SU-DHL-6 (cell line): ENCODE results near the gene MDM1.

Experiments
- H2AFZ ChIP-seq: fragments of 200-600 bp; sonication (generic); 2 replicates; pipeline ENCODE4 v1.6.1; 2014; ENCODE audit warnings: low read depth, mild to moderate bottlenecking, moderate library complexity, mixed read lengths, antibody characterized with exemption, low read length; ENCODE audit not compliant: severe bottlenecking
- H3F3A ChIP-seq: fragments of 200-600 bp; shearing (Covaris generic); 2 replicates; pipeline ENCODE4 v1.6.0; 2016; ENCODE audit warnings: antibody characterized with exemption, mild to moderate bottlenecking; ENCODE audit not compliant: insufficient read depth
- H3K27ac ChIP-seq: fragments of 200-600 bp; sonication (generic); 2 replicates; pipeline ENCODE4 v1.5.1; 2016; ENCODE audit warnings: low read depth, mild to moderate bottlenecking, low read length, moderate library complexity, mixed read lengths
- H3K27me3 ChIP-seq: fragments of 200-600 bp; sonication (generic), shearing (Covaris generic); 2 replicates; pipeline ENCODE4 v1.6.0; 2014; ENCODE audit warnings: mild to moderate bottlenecking, low read length
- H3K36me3 ChIP-seq: fragments of 200-600 bp; sonication (generic); 2 replicates; pipeline ENCODE4 v1.6.1; 2014; ENCODE audit warnings: mild to moderate bottlenecking, low read length, mixed read lengths
- H3K4me2 ChIP-seq: fragments of 300-600, 200-600 bp; shearing (Covaris generic), sonication (generic); 2 replicates; pipeline ENCODE4 v1.6.0; 2014; ENCODE audit warnings: low read length, low read depth, mild to moderate bottlenecking; ENCODE audit not compliant: poor library complexity, severe bottlenecking
- H3K4me3 ChIP-seq: fragments of 200-600 bp; sonication (generic); 2 replicates; pipeline ENCODE4 v1.5.1; 2014; ENCODE audit warnings: antibody characterized with exemption, low read length, mild to moderate bottlenecking, mixed read lengths; ENCODE audit not compliant: insufficient read depth, poor library complexity, severe bottlenecking
- H3K79me2 ChIP-seq: fragments of 200-600 bp; sonication (generic); 2 replicates; pipeline ENCODE4 v1.6.1; 2014; ENCODE audit warnings: mild to moderate bottlenecking, low read length, moderate library complexity; ENCODE audit not compliant: insufficient read depth
- H3K9ac ChIP-seq: fragments of 200-600 bp; sonication (generic); 2 replicates; pipeline ENCODE4 v1.7.0; 2014; ENCODE audit warnings: mild to moderate bottlenecking, low read length
- H3K9me2 ChIP-seq: fragments of 200-600 bp; sonication (generic); replicated peaks from 2 replicates; pipeline ENCODE4 v1.6.1; 2014; ENCODE audit warnings: low read length; ENCODE audit not compliant: insufficient read depth
- H3K9me3 ChIP-seq: fragments of 200-600 bp; sonication (generic); 2 replicates; pipeline ENCODE4 v1.6.1; 2014; ENCODE audit warnings: low read length, mixed read lengths; ENCODE audit not compliant: insufficient read depth
- H4K20me1 ChIP-seq: fragments of 200-600 bp; sonication (generic); 2 replicates; pipeline ENCODE4 v1.6.1; 2014; ENCODE audit warnings: low read depth, mild to moderate bottlenecking, antibody characterized with exemption, low read length, moderate library complexity, mixed read lengths
- EZH2phosphoT487 ChIP-seq: fragments of 200-600 bp; sonication (generic), shearing (Covaris generic); conservative IDR thresholded peaks from 2 replicates; pipeline ENCODE4 v1.6.1; 2018; ENCODE audit warnings: mild to moderate bottlenecking, antibody characterized with exemption, low read length, moderate library complexity, mixed read lengths
- TF ChIP-seq, protein P1 (sequence below): fragments of 200-600 bp; sonication (generic); IDR thresholded peaks from one replicate; pipeline ENCODE4 v1.5.1; 2017; ENCODE audit warnings: antibody characterized with exemption, mild to moderate bottlenecking, low read length, moderate library complexity; ENCODE audit not compliant: insufficient read depth, poor library complexity, severe bottlenecking

MDM1 gene

GRCh38 chr12:68270358-68270757 is 61.8 kb downstream of the MDM1 start:
- H3K9ac ChIP-seq: no peak overlapping the region
- no peaks in the 10 kb centered on the region for H3K36me3 ChIP-seq
- no peaks in the 10 kb centered on the region for H3K27me3 ChIP-seq
- no peaks in the 10 kb centered on the region for H3K9me3 ChIP-seq
- H3F3A ChIP-seq: no peaks in the 10 kb centered on the region
- no peak overlapping the region for H3K27ac ChIP-seq
- TF ChIP-seq EZH2phosphoT487: no peak
- TF ChIP-seq, protein P1, sequence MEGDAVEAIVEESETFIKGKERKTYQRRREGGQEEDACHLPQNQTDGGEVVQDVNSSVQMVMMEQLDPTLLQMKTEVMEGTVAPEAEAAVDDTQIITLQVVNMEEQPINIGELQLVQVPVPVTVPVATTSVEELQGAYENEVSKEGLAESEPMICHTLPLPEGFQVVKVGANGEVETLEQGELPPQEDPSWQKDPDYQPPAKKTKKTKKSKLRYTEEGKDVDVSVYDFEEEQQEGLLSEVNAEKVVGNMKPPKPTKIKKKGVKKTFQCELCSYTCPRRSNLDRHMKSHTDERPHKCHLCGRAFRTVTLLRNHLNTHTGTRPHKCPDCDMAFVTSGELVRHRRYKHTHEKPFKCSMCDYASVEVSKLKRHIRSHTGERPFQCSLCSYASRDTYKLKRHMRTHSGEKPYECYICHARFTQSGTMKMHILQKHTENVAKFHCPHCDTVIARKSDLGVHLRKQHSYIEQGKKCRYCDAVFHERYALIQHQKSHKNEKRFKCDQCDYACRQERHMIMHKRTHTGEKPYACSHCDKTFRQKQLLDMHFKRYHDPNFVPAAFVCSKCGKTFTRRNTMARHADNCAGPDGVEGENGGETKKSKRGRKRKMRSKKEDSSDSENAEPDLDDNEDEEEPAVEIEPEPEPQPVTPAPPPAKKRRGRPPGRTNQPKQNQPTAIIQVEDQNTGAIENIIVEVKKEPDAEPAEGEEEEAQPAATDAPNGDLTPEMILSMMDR: no peak
- H3K4me3 ChIP-seq: no peak overlapping the region
- no peaks in the 10 kb centered on the region for H3K79me2 ChIP-seq
- no peak overlapping the region for H3K4me2 ChIP-seq
- H4K20me1 ChIP-seq: no peaks in the 10 kb centered on the region
- no peak overlapping the region for H2AFZ ChIP-seq
- no peaks in the 10 kb centered on the region for H3K9me2 ChIP-seq

DNA sequence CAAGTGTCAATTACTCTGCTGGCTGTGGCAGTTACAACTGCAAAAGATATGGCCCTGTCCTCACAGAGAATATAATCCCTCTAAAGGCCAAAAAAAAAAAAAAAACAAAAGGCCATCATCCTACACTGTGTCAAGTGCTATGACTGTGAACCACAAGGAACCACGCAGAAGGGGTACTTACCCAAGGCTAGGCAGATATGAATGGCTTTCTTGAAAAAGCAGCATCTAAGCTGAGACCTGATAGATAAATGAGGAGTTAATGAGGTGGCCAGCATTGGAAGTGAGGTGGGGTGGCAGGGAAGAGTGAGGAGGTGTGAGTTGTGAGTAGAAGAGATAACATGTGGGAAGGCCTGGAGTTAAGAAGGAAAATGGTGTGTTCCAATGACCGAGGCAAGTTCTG is 62.4 kb downstream of the MDM1 start:
- Histone ChIP-seq H3K36me3 (no peaks in the 10 kb centered on the region), H3F3A (no peaks in the 10 kb centered on the region), H3K27ac (no peak overlapping the region), H3K9me2 (no peaks in the 10 kb centered on the region), H3K4me3 (no peak overlapping the region), H3K79me2 (no peaks in the 10 kb centered on the region), H3K27me3 (no peaks in the 10 kb centered on the region), H2AFZ (no peak overlapping the region), H4K20me1 (no peaks in the 10 kb centered on the region), H3K4me2 (no peak overlapping the region), H3K9ac (no peak overlapping the region), H3K9me3 (no peaks in the 10 kb centered on the region)
- TF ChIP-seq, protein P1: no peak
- TF ChIP-seq EZH2phosphoT487: no peak

DNA sequence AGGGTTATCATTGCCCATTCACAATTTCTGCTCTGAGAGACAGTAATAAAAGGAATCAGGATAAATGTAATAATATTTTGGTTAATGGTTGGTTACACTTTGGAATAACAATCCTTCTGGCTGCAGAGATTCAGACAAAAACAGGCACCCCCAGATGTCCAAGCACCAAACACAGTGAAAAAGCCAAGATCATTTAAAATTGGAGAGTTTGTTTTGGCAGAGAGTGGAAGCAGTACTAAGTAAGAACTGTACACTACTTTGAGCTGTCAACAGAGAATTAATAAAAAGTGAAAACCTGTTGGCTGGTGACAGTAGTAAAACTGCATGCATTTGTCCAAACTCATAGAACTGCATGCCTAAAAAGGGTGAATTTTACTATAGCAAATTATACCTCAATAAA is 63.2 kb downstream of the MDM1 start:
- H3K9me2 ChIP-seq: no peaks in the 10 kb centered on the region
- TF ChIP-seq, protein P1: no peak
- TF ChIP-seq EZH2phosphoT487: no peak
- H3K79me2 ChIP-seq: no peaks in the 10 kb centered on the region
- no peaks in the 10 kb centered on the region for H3K9me3 ChIP-seq
- no peaks in the 10 kb centered on the region for H4K20me1 ChIP-seq
- H3K27me3 ChIP-seq: no peaks in the 10 kb centered on the region
- H3K9ac ChIP-seq: no peak overlapping the region
- no peak overlapping the region for H3K4me3 ChIP-seq
- H2AFZ ChIP-seq: no peak overlapping the region
- no peaks in the 10 kb centered on the region for H3K36me3 ChIP-seq
- H3F3A ChIP-seq: no peaks in the 10 kb centered on the region
- no peak overlapping the region for H3K27ac ChIP-seq
- no peak overlapping the region for H3K4me2 ChIP-seq
